BE2C (cell line): ENCODE results near the gene TRHDE.

Experiments used
- DNase-seq: peaks from one replicate; pipeline ENCODE4 v3.0.0-alpha.2; 2020
- H3K27me3 ChIP-seq: fragments of 250-450 bp; sonication (Bioruptor Pico); 2 replicates; pipeline ENCODE4 v1.5.1; 2020; ENCODE audit warnings: mild to moderate bottlenecking
- H3K36me3 ChIP-seq: fragments of 250-450 bp; sonication (Bioruptor Pico); 2 replicates; pipeline ENCODE4 v1.5.1; 2020; ENCODE audit warnings: mild to moderate bottlenecking
- H3K4me1 ChIP-seq: fragments of 250-450 bp; sonication (Bioruptor Pico); 2 replicates; pipeline ENCODE4 v1.5.1; 2020
- H3K4me3 ChIP-seq: 2 replicates; pipeline ENCODE4 v1.5.1; 2011; ENCODE audit warnings: low read depth, low read length
- H3K9me3 ChIP-seq: fragments of 250-450 bp; sonication (Bioruptor Pico); 2 replicates; pipeline ENCODE4 v1.5.1; 2020
- TF ChIP-seq, protein P1 (sequence below): IDR thresholded peaks from 2 replicates; pipeline ENCODE4 v1.5.1; 2012; ENCODE audit warnings: mild to moderate bottlenecking, low read depth, low read length

TRHDE gene

DNA sequence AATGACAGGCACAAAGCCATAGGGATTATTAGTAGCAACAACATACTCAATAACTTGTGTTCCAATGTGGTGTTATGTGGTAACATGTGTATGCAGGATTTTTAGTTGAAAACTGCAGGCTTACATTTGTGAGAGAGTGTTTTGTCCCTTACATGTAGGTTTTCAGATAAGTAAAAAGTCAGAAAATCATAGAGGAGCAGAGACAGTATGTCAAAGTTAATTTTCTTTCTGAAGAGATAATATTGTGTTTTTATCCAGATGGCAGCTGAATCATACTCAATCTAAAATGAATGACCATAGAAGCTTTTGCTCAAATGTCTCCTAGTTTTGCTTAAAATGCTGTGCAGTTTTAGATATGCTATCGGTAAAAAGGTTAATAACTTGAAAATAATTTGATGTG, 277.0 kb downstream of the TRHDE start:
- no peaks in the 10 kb centered on the region for H3K36me3 ChIP-seq
- no peak for DNase-seq
- H3K9me3 ChIP-seq, result no peaks in the 10 kb centered on the region
- H3K4me1 ChIP-seq, result no peaks in the 10 kb centered on the region
- TF ChIP-seq, protein P1, sequence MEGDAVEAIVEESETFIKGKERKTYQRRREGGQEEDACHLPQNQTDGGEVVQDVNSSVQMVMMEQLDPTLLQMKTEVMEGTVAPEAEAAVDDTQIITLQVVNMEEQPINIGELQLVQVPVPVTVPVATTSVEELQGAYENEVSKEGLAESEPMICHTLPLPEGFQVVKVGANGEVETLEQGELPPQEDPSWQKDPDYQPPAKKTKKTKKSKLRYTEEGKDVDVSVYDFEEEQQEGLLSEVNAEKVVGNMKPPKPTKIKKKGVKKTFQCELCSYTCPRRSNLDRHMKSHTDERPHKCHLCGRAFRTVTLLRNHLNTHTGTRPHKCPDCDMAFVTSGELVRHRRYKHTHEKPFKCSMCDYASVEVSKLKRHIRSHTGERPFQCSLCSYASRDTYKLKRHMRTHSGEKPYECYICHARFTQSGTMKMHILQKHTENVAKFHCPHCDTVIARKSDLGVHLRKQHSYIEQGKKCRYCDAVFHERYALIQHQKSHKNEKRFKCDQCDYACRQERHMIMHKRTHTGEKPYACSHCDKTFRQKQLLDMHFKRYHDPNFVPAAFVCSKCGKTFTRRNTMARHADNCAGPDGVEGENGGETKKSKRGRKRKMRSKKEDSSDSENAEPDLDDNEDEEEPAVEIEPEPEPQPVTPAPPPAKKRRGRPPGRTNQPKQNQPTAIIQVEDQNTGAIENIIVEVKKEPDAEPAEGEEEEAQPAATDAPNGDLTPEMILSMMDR, result no peak
- no peaks in the 10 kb centered on the region for H3K27me3 ChIP-seq
- H3K4me3 ChIP-seq, result no peak overlapping the region

DNA sequence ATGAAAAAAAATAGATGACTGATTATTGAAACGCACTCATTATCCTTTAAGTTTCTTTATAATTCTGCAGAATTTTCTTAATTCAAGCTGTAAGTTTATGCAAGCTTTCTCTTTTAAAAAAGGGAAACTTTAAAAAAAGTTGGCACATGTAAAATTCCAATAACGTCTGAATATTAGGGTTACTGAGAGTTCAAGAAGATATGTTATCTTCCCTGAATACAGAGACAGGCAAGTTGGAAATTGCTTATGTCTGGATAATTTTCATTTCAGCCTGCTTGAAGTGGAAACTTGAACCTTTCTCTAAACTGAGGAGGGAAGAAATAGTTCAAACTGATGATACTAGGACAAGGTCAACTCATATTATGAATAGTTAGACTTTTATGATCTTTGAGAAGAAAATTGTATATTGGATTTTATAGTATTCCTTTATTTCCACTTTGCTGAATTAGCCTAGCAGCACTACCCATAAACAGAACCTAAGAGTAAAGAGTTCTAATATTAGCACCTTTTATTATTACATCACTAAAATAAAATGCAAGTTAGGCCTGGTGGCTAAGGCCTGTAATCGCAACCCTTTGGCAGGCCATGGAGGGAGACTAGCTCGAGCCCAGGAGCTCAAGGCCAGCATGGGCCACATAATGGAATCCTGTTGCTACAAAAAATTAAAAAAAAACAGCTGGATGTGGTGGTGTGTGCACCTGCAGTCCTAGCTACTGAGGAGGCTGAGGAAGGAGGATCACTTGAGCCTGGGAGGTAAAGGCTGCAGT, 288.0 kb downstream of the TRHDE start:
- Histone ChIP-seq H3K27me3 (no peaks in the 10 kb centered on the region), H3K4me3 (no peak overlapping the region), H3K36me3 (no peaks in the 10 kb centered on the region), H3K4me1 (no peaks in the 10 kb centered on the region), H3K9me3 (no peaks in the 10 kb centered on the region)
- DNase-seq, result no peak
- TF ChIP-seq, protein P1, result no peak

DNA sequence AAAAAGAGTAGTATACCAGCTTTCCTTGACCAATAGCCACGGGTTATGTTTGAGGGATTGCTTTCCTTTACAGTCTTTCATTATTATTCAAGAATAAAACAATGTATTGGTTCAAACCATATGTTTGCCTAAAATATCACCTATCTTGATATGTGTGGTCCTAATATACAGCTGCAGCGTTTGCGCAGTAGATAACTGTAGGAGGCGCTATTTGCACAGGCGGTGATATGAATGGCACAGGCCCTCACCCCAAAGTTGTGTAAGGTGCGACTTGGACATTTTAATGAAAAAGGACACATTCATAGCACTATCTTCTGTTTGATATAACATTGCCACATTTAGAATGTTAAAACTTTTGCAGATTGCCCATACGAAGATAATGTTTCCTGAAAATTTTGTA, 298.4 kb downstream of the TRHDE start:
- Histone ChIP-seq H3K9me3 (no peaks in the 10 kb centered on the region), H3K36me3 (no peaks in the 10 kb centered on the region), H3K4me3 (no peak overlapping the region), H3K4me1 (no peaks in the 10 kb centered on the region), H3K27me3 (no peaks in the 10 kb centered on the region)
- TF ChIP-seq, protein P1, result no peak; the same call in 1 of the 2 replicates
- DNase-seq, result no peak

DNA sequence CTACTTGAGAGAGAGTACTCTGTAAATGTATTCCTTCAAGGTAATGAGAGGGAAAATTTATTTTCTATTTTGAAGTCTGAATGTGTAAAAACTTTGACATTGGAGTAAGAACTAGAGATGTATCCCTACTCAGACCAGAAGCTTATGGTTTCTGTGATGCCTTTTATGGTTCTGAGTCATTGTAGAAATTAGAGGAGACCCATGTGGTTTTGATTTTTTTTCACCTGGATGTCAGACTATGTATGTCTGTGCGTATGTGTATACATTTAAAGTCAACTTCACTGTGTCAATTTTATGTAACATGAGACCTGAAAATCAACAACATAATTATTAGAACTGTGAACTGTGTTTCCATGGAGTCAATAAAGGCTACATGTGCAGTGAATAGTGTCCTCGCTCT, 302.0 kb downstream of the TRHDE start:
- no peak for DNase-seq
- H3K36me3 ChIP-seq, result no peaks in the 10 kb centered on the region

DNA sequence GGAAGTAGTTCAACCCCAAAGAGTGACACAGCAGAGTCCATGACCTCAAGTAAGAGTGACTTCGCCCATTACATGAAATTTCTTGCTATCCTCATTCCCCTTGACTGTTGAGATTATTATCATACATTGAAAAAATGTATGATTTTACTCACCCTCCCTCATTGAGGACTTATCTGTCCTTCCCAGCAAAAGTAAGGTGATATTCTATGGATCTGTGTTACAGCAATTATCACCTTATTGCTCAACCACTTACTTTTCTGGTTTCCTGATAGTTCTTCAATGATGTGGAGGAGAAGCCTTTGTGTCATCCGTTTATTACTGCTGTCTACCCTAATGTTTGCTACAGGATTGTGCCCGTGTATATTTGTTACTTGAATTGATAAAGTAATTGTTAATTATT, 306.2 kb downstream of the TRHDE start:
- H3K4me3 ChIP-seq, result no peak overlapping the region
- no peak for DNase-seq
- H3K9me3 ChIP-seq, result no peaks in the 10 kb centered on the region
- TF ChIP-seq, protein P1, result no peak
- H3K4me1 ChIP-seq, result no peaks in the 10 kb centered on the region
- H3K27me3 ChIP-seq, result no peaks in the 10 kb centered on the region
- no peaks in the 10 kb centered on the region for H3K36me3 ChIP-seq

More for the DNA sequence above, 302.0 kb downstream of the TRHDE start:
- TF ChIP-seq, protein P1, result no peak
- Histone ChIP-seq H3K4me1 (no peaks in the 10 kb centered on the region), H3K27me3 (no peaks in the 10 kb centered on the region), H3K9me3 (no peaks in the 10 kb centered on the region), H3K4me3 (no peak overlapping the region)

DNA sequence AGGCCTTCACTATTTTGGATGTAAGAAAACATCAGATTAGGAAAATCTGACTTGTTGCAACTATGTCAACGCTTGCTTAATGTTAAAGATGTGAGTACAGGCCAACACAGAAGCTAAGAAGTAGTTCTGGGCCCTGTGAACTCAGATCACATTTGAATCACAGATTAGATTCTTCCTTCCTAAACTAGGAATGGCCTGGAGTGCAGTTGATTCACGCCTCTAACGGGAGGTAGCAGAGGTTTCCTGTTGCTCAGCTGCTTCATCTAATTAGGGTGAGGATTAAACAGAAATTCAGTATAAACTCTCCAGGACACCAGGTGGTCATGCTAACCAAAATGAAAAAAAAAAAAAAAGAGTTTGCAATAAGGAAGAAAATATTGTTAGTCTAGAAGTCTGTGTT, 314.3 kb downstream of the TRHDE start:
- no peak for DNase-seq
- Histone ChIP-seq H3K4me1 (no peaks in the 10 kb centered on the region), H3K27me3 (no peaks in the 10 kb centered on the region), H3K9me3 (no peaks in the 10 kb centered on the region), H3K36me3 (no peaks in the 10 kb centered on the region), H3K4me3 (no peak overlapping the region)
- TF ChIP-seq, protein P1, result no peak
